Tibial nerve (tissue), 3 donors: ENCODE data around the gene CCDC88B.

Experiments
- CTCF ChIP-seq, 5 experiments: fragments of 200-600 bp in 3 of 5; fragments of 450-650 bp in 2 of 5; sonication (generic) in 3 of 5; IDR thresholded peaks; one replicate each; pipeline ENCODE4 v1.5.1; 2016 to 2019; ENCODE audit warnings: antibody characterized with exemption in 5 of 5, mild to moderate bottlenecking in 3 of 5, moderate library complexity in 2 of 5
- POLR2A ChIP-seq, 2 donors: fragments of 450-650 bp; IDR thresholded peaks; one replicate each; pipeline ENCODE4 v1.6.1; 2017; ENCODE audit warnings: antibody characterized with exemption in 2 of 2, mild to moderate bottlenecking in 2 of 2, moderate library complexity in 2 of 2

DNA sequence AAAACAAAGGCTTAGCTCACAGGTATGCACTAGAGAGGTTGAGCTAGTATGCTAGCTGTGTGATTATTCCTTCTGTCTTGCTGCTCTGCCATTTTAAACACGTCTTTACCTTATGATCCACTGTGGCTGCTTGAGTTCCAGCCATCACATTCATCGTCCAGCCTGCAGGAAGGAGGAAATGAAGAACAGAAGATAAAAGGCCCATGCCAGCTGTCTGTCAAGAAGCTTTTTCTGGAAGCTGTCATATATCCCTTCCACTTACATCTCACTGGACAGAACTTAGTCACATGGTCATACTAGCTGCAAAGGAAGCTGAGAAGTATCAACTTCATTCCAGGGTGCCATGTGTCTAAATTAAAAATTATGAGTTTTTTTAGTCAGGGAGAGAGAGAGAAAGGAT lies 12.6 kb upstream of the CCDC88B start:
- TF ChIP-seq POLR2A (IDR thresholded peaks at IDR 0.05) = no peak
- no peak for TF ChIP-seq CTCF (IDR thresholded peaks at IDR 0.05)
